Measurements from ENCODE around the gene TIMM29.

TIMM29 gene

GRCh38 chr19:10907925-10908324, 20.7 kb upstream of the TIMM29 start:
- Histone ChIP-seq H3K27ac (ENCODE audit: low read length) (no peak overlapping the region), H2AFZ (ENCODE audit: low read depth, low read length) (no peak overlapping the region), H3K79me2 (ENCODE audit: low read length) (peaks cover 29% of the 10 kb centered on the region), H3K4me3 (ENCODE audit: low read length) (no peak overlapping the region), H4K20me1 (ENCODE audit: insufficient read depth, low read length) (peaks cover 25% of the 10 kb centered on the region), H3K9me3 (ENCODE audit: insufficient read depth, low read length) (no peaks in the 10 kb centered on the region), H3K9ac (ENCODE audit: low read length) (no peak overlapping the region), H3K4me2 (ENCODE audit: low read length) (no peak overlapping the region), H3K27me3 (ENCODE audit: low read depth, low read length) (no peaks in the 10 kb centered on the region), H3K36me3 (replicated peaks; ENCODE audit: low read depth, low read length) (peaks cover 34% of the 10 kb centered on the region), H3K4me1 (ENCODE audit: low read length) (no peaks in the 10 kb centered on the region)
- TF ChIP-seq CTCF (IDR thresholded peaks at IDR 0.05; ENCODE audit: low read depth, low read length): no peak
- TF ChIP-seq EZH2phosphoT487 (IDR thresholded peaks at IDR 0.05; ENCODE audit: low read depth): no peak

GRCh38 chr19:10908380-10908960, 20.1 kb upstream of the TIMM29 start:
- H3K36me3 ChIP-seq (replicated peaks; ENCODE audit: low read depth, low read length): peaks cover 31% of the 10 kb centered on the region
- no peak overlapping the region for H3K9ac ChIP-seq (ENCODE audit: low read length)
- H2AFZ ChIP-seq (ENCODE audit: low read depth, low read length): no peak overlapping the region
- no peaks in the 10 kb centered on the region for H3K9me3 ChIP-seq (ENCODE audit: insufficient read depth, low read length)
- H3K79me2 ChIP-seq (ENCODE audit: low read length): peaks cover 24% of the 10 kb centered on the region
- H3K4me1 ChIP-seq (ENCODE audit: low read length): no peaks in the 10 kb centered on the region
- H3K4me3 ChIP-seq (ENCODE audit: low read length): no peak overlapping the region
- H3K4me2 ChIP-seq (ENCODE audit: low read length): no peak overlapping the region
- no peak overlapping the region for H3K27ac ChIP-seq (ENCODE audit: low read length)
- TF ChIP-seq EZH2phosphoT487 (IDR thresholded peaks at IDR 0.05; ENCODE audit: low read depth) (no peak), CTCF (IDR thresholded peaks at IDR 0.05; ENCODE audit: low read depth, low read length) (no peak)
- no peaks in the 10 kb centered on the region for H3K27me3 ChIP-seq (ENCODE audit: low read depth, low read length)
- H4K20me1 ChIP-seq (ENCODE audit: insufficient read depth, low read length): peaks cover 19% of the 10 kb centered on the region

- Histone ChIP-seq H3K4me1 (ENCODE audit: low read length) (no peaks in the 10 kb centered on the region), H4K20me1 (ENCODE audit: insufficient read depth, low read length) (no peaks in the 10 kb centered on the region), H3K36me3 (replicated peaks; ENCODE audit: low read depth, low read length) (peaks cover 55% of the 10 kb centered on the region)
These were observed 16.8 kb upstream of the TIMM29 start for GRCh38 chr19:10911579-10912363.

More at GRCh38 chr19:10911579-10912363, 16.8 kb upstream of the TIMM29 start:
- TF ChIP-seq EZH2phosphoT487 (IDR thresholded peaks at IDR 0.05; ENCODE audit: low read depth) (no peak), CTCF (IDR thresholded peaks at IDR 0.05; ENCODE audit: low read depth, low read length) (no peak)
- Histone ChIP-seq H3K27ac (ENCODE audit: low read length) (no peak overlapping the region), H3K27me3 (ENCODE audit: low read depth, low read length) (no peaks in the 10 kb centered on the region), H3K9ac (ENCODE audit: low read length) (no peak overlapping the region), H3K4me3 (ENCODE audit: low read length) (no peak overlapping the region), H2AFZ (ENCODE audit: low read depth, low read length) (no peak overlapping the region), H3K4me2 (ENCODE audit: low read length) (no peak overlapping the region), H3K79me2 (ENCODE audit: low read length) (no peaks in the 10 kb centered on the region; the same call in 1 of the 2 replicates), H3K9me3 (ENCODE audit: insufficient read depth, low read length) (no peaks in the 10 kb centered on the region)
